Measurements from ENCODE around the gene CES1.

CES1 gene

DNA sequence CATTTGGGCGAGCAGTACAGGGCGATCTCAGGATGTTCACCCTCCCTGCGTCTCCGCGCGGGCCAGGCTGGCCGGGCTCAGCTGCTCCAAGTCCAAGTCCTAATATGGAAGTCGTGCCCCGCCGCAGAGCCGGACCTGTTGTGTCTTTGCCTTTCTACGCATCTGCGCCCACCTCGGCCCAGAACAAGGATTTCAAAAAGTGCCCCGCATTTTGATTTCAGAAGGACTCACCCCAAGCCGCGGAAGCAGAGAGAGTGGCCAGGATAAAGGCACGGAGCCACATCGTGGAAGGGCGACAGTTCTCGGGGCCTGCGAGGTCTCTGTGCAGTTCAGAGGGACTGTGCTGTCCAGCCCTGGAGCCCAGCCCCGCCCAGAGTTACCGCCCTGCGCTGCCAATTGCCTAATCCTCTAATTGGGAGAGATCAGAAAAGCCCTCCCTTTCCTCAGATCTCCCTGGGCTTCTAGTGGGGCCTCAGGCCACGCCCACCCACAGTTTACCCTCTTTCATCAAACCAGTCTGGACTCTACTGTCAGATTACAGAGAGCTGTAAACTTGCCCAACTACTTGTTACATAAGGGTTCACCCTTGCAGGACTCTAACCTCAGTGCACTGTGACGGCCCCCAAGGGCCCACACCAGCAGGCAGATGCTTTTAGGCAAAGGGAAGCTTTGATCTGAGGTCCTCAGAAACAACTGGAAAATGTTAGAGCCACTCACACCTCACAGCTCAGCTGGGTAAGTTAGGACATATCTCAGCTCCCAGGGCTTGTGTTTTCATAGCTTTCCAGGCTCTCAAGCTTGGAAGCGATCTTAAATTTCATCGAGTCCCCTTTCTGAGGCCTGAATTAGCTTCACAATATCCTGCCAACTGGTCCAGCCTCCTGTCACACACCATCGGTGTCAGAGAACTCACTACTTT is at the start of gene CES1:
TSS of gene CES1 (minus strand) at position 324 of the 919 bp plus-strand sequence. CDS start at position 283, 41 bp downstream.
- TF ChIP-seq EZH2 (IDR thresholded peaks at IDR 0.05; ENCODE audit: borderline replicate concordance, low read length): no peak
- TF ChIP-seq, protein P1, sequence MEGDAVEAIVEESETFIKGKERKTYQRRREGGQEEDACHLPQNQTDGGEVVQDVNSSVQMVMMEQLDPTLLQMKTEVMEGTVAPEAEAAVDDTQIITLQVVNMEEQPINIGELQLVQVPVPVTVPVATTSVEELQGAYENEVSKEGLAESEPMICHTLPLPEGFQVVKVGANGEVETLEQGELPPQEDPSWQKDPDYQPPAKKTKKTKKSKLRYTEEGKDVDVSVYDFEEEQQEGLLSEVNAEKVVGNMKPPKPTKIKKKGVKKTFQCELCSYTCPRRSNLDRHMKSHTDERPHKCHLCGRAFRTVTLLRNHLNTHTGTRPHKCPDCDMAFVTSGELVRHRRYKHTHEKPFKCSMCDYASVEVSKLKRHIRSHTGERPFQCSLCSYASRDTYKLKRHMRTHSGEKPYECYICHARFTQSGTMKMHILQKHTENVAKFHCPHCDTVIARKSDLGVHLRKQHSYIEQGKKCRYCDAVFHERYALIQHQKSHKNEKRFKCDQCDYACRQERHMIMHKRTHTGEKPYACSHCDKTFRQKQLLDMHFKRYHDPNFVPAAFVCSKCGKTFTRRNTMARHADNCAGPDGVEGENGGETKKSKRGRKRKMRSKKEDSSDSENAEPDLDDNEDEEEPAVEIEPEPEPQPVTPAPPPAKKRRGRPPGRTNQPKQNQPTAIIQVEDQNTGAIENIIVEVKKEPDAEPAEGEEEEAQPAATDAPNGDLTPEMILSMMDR (IDR thresholded peaks at IDR 0.05; ENCODE audit: low read length): no peak
- no peaks in the 10 kb centered on the region for H3K4me1 ChIP-seq (ENCODE audit: insufficient read depth, low read length, severe bottlenecking)
- no peak within 1 kb of the TSS for H3K27ac ChIP-seq (ENCODE audit: low read depth, low read length, poor library complexity, severe bottlenecking)
- H3K9me2 ChIP-seq (ENCODE audit: low read depth, low read length): no peaks in the 10 kb centered on the region
- H3K9me3 ChIP-seq (ENCODE audit: low read length): no peaks in the 10 kb centered on the region
- no peak within 1 kb of the TSS for H3K9ac ChIP-seq (ENCODE audit: low read length)
- no peaks in the 10 kb centered on the region for H3K79me2 ChIP-seq (ENCODE audit: insufficient read depth, low read length)
- no peaks in the 10 kb centered on the region for H4K20me1 ChIP-seq (ENCODE audit: insufficient read depth, low read length)
- H3K27me3 ChIP-seq (ENCODE audit: insufficient read depth, low read length): no peaks in the 10 kb centered on the region
- H3F3A ChIP-seq (ENCODE audit: insufficient read depth, low read length): no peaks in the 10 kb centered on the region
- H3K4me3 ChIP-seq (ENCODE audit: low read depth, low read length, poor library complexity, severe bottlenecking): no peak within 1 kb of the TSS
- H2AFZ ChIP-seq (ENCODE audit: low read length): no peak within 1 kb of the TSS
- no peaks in the 10 kb centered on the region for H3K36me3 ChIP-seq (ENCODE audit: insufficient read depth, low read length)
- H3K4me2 ChIP-seq (ENCODE audit: low read length): no peak within 1 kb of the TSS

DNA sequence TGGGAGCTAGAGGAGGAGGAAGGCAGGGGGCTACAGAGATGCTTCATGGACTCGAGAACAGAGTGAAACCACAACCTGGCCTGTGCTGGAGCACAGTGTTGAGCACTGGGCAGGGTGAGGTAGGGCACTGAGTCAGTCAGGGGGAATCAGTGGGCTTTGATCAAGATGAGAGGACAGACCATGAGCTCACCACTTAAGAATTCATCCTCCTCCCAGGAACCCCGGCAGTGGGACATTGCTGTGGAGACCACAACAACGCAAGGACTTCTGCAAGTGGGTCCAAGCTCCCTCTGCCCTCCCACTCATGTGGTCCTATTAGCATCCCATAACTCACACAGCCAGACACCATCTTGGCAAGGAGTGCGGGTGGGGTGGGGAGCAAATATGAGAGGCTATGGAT is 44.0 kb upstream of the CES1 start:
- Histone ChIP-seq H3K9me3 (ENCODE audit: low read length) (no peaks in the 10 kb centered on the region), H3F3A (ENCODE audit: insufficient read depth, low read length) (no peaks in the 10 kb centered on the region), H3K79me2 (ENCODE audit: insufficient read depth, low read length) (no peaks in the 10 kb centered on the region), H3K36me3 (ENCODE audit: insufficient read depth, low read length) (no peaks in the 10 kb centered on the region), H3K4me2 (ENCODE audit: low read length) (no peak overlapping the region), H3K4me3 (ENCODE audit: low read depth, low read length, poor library complexity, severe bottlenecking) (no peak overlapping the region), H3K9ac (ENCODE audit: low read length) (no peak overlapping the region), H3K27me3 (ENCODE audit: insufficient read depth, low read length) (no peaks in the 10 kb centered on the region), H3K27ac (ENCODE audit: low read depth, low read length, poor library complexity, severe bottlenecking) (no peak overlapping the region), H4K20me1 (ENCODE audit: insufficient read depth, low read length) (no peaks in the 10 kb centered on the region), H2AFZ (ENCODE audit: low read length) (no peak overlapping the region), H3K4me1 (ENCODE audit: insufficient read depth, low read length, severe bottlenecking) (no peaks in the 10 kb centered on the region), H3K9me2 (ENCODE audit: low read depth, low read length) (no peaks in the 10 kb centered on the region)
- TF ChIP-seq, protein P1 (IDR thresholded peaks at IDR 0.05; ENCODE audit: low read length): no peak
- no peak for TF ChIP-seq EZH2 (IDR thresholded peaks at IDR 0.05; ENCODE audit: borderline replicate concordance, low read length)

DNA sequence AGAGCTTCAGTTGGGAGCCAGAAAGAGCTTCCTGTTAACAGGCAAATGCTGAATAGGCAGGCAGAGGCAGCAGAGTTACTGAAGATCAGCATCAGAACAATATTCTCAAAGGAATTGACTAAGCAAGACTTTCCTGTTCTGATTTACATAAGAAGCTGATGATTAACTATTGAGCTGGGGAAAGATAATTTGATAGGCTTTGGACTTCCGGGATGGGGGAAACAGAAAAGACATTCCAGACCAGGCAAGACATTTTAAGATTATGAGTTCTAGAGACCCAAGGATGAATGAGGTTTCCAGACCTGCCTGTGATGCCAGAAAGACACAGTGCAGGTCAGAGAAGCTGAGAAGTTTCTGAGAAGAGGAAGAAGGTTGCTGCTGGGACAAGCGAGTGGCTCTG is 42.4 kb upstream of the CES1 start, which contains the start of gene CES5A:
TSS of gene CES5A (minus strand) at position 101 of the 400 bp plus-strand sequence. CDS start 152 bp downstream, outside the sequence.
- TF ChIP-seq EZH2 (IDR thresholded peaks at IDR 0.05; ENCODE audit: borderline replicate concordance, low read length): no peak
- TF ChIP-seq, protein P1 (IDR thresholded peaks at IDR 0.05; ENCODE audit: low read length): no peak
- H3K9me2 ChIP-seq (ENCODE audit: low read depth, low read length): no peaks in the 10 kb centered on the region
- no peaks in the 10 kb centered on the region for H3K4me1 ChIP-seq (ENCODE audit: insufficient read depth, low read length, severe bottlenecking)
- no peak within 1 kb of the TSS for H2AFZ ChIP-seq (ENCODE audit: low read length)
- no peaks in the 10 kb centered on the region for H3K36me3 ChIP-seq (ENCODE audit: insufficient read depth, low read length)
- no peaks in the 10 kb centered on the region for H3K27me3 ChIP-seq (ENCODE audit: insufficient read depth, low read length)
- H3K9ac ChIP-seq (ENCODE audit: low read length): no peak within 1 kb of the TSS
- H3K4me3 ChIP-seq (ENCODE audit: low read depth, low read length, poor library complexity, severe bottlenecking): no peak within 1 kb of the TSS
- H3F3A ChIP-seq (ENCODE audit: insufficient read depth, low read length): no peaks in the 10 kb centered on the region
- H4K20me1 ChIP-seq (ENCODE audit: insufficient read depth, low read length): no peaks in the 10 kb centered on the region
- no peak within 1 kb of the TSS for H3K27ac ChIP-seq (ENCODE audit: low read depth, low read length, poor library complexity, severe bottlenecking)
- H3K4me2 ChIP-seq (ENCODE audit: low read length): no peak within 1 kb of the TSS
- no peaks in the 10 kb centered on the region for H3K79me2 ChIP-seq (ENCODE audit: insufficient read depth, low read length)
- no peaks in the 10 kb centered on the region for H3K9me3 ChIP-seq (ENCODE audit: low read length)

Data from OCI-LY1 (cell line).